Astrocyte of the spinal cord (primary cell): ENCODE results near the gene GRM3.

ENCODE experiments used
- DNase-seq: peaks from one replicate; pipeline ENCODE4 v3.0.0; 2011; ENCODE audit warnings: low read depth, low spot score
- H3K4me3 ChIP-seq: 2 replicates; pipeline ENCODE4 v1.5.1; 2011; ENCODE audit warnings: low read depth, mild to moderate bottlenecking, low read length, moderate library complexity
- in situ Hi-C: cut with HindIII; loops from 2 replicates; pipeline ENCODE4 v1.10.0; 2017; ENCODE audit warnings: low sequenced_read_pairs
- TF ChIP-seq, protein P1 (sequence below): IDR thresholded peaks from 2 replicates; pipeline ENCODE4 v1.5.1; 2012; ENCODE audit warnings: low read depth, mild to moderate bottlenecking, low read length, inconsistent platforms

The GRM3 gene

DNA sequence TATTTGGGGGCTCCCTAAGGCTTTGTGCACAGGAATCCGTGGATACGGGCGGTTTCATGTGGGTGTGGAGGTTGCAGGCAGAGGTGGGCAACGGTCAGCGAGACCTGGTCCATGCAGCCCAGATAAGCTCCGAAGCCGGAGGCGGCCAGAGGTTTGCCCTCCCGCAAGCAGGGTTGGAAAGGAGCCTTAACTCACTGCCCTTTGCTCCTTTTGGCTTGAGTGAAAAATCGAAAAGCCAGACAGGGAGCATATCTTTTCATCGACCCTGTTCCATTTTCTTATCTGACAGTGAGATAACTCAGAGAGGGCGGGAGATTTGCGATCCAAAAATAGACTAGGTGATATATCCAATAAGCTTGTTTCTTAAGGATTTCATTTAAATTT lies 1.5 kb downstream of the GRM3 start:
- DNase-seq: no peak
- no peak overlapping the region for H3K4me3 ChIP-seq
- TF ChIP-seq, protein P1, sequence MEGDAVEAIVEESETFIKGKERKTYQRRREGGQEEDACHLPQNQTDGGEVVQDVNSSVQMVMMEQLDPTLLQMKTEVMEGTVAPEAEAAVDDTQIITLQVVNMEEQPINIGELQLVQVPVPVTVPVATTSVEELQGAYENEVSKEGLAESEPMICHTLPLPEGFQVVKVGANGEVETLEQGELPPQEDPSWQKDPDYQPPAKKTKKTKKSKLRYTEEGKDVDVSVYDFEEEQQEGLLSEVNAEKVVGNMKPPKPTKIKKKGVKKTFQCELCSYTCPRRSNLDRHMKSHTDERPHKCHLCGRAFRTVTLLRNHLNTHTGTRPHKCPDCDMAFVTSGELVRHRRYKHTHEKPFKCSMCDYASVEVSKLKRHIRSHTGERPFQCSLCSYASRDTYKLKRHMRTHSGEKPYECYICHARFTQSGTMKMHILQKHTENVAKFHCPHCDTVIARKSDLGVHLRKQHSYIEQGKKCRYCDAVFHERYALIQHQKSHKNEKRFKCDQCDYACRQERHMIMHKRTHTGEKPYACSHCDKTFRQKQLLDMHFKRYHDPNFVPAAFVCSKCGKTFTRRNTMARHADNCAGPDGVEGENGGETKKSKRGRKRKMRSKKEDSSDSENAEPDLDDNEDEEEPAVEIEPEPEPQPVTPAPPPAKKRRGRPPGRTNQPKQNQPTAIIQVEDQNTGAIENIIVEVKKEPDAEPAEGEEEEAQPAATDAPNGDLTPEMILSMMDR: no peak
- in situ Hi-C loops: no loop called here

DNA sequence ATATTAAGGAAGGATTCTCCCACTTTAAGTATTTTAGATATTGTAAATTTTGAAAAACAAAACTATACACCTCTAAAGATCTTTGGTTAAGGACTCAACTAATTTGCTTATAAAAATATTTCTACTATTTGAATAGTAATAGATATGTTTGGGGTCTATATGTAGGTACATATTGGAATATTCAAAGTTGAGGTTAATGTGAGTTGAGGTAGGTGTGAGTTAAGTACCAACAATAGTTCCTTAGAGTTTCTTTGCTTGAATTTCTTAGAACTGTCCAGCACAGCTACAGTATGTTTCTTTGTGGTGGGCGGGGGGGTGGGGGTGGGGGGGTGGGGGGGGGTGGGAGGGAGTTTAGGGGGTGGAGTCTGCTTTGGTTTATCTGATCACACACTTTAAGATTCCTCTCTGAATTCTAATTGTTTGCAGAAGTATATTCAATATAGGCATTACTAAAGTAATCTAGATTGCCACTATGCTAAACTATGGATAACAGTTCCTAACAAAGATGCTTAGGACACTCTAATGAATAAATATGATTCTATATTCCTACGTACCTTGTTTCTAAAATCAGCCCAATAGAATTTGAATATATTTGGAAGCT lies 2.1 kb downstream of the GRM3 start:
- in situ Hi-C loops: no loop called here
- TF ChIP-seq, protein P1: no peak

DNA sequence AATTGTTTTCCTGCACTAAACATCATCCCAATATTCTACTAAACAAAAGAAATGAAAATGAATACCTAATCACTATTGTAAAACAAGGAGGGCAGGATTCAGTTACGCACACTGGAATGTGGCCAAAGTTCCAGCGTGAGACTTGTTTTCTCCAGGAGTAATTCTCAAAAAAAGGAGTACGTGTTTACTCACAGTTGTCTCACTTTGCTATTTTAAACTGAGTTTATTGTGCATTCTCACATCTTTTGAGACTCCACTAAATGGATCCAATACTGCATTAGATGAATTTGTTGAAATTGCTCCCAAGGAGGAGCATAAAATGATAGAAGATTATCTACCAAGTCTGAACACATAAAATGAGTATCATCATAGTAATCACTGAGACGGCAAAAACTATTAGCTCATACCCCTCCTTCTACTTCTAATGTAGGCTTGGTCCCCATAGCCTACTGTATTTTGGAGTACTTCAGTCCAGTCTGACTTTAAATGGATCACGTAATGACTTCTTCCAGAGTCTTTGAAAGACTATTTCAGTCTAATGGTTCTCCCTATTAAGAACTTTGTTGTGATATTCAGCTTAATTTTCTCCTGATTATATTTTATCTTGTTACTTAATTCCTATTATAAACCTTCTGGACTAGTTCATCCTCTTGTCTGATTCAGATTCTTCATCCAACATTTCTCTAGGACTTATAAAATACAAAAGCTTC lies 3.8 kb downstream of the GRM3 start:
- DNase-seq: no peak
- H3K4me3 ChIP-seq: no peak overlapping the region
- in situ Hi-C loops: no loop called here
- TF ChIP-seq, protein P1: no peak

More for the DNA sequence above, 2.1 kb downstream of the GRM3 start:
- no peak for DNase-seq
- no peak overlapping the region for H3K4me3 ChIP-seq

DNA sequence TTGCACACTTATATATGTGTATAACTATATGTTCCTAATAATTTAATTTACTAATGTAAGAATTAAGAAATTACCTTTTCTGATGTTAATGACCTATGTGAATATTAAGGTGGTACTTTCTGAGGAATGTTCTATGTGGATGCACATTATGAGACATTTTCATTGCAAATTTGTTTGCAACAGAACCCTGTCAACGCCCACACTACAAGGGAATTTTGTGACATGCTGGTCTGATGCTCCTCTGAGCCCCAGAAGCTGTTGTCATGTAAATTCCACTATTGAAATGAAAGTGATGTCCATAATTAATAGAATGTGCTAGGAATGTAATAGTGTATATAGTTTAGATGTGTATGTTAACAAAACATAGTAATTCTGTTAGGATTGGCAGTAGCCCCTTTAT lies 4.5 kb downstream of the GRM3 start:
- no peak for DNase-seq
- TF ChIP-seq, protein P1: no peak
- no peak overlapping the region for H3K4me3 ChIP-seq
- in situ Hi-C loops: no loop called here

DNA sequence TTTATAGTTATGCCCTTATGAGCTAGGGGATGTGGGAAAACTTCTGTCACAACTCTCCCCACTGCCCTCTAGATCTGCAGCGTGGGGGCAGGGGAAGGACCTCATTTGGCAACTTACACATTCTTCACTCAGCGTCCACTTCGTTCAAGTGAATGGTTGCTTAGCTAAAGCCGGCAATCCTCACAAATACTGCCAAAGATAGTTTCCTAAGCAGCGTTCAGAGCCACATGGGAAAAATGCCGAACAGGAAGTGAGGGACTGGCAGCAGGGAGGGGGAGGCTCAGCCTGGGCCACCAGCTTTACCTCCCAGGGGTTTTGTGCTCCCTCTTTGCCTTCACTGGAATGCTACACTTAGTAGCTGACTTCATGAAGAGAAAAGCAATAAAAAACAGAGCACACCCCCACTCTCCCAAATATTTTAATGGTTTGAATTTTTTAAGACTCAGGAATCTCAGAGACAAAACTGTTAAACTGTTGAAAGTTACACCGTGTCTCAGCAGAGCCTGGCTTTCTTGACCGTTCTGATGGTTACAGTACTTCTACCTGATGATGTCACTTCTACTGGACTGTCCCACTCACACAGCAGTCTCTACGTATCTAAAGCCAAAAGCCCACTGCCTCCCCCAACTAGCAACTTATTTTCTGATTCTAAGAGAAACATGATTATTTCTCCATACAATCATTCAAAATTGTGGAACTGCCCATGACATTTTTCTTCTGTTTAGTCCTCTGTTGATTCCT lies 10.4 kb downstream of the GRM3 start:
- TF ChIP-seq, protein P1: no peak
- no peak overlapping the region for H3K4me3 ChIP-seq
- in situ Hi-C loops: no loop called here
- DNase-seq: no peak

DNA sequence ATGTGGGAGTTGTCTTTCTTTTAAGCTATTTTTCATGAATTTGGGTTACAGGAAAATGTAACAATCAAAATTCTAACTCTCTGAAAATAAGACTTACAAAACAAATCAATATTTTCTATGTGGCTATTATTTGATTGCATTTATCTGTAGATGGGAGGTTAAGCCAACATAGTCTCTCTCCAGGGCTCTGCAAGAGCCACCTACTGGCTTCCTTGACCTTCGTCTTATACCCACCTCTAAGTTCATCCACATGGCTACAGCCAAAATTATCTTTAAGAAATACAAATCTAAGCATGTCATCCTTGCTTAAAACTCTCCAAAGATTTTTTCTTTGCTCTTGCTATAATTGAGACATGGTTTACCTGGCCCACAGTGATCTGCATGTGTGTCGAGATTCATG lies 14.2 kb downstream of the GRM3 start:
- in situ Hi-C loops: no loop called here
- TF ChIP-seq, protein P1: no peak

More for the DNA sequence above, 14.2 kb downstream of the GRM3 start:
- no peak overlapping the region for H3K4me3 ChIP-seq
- no peak for DNase-seq
